HT-29 (cell line): Measurements from ENCODE around the gene MOK. TPM values are rescaled to one million over a fixed set of nuclear protein-coding genes. Genes with fewer than 3 reads are reported as not detected.
"Not testable (repeated sequence)": the region's sequence is repeated elsewhere in the genome, so short reads cannot be mapped to it uniquely, and the experiment has no call there.

Experiments
- DNase-seq: peaks from one replicate; pipeline ENCODE4 v3.0.0-alpha.2; 2015; ENCODE audit warnings: low spot score
- total RNA-seq: library from RNA; depleted of rRNA; stranded (reverse); fragments of >200 nt; shearing (Covaris generic); gene quantifications from 2 replicates; pipeline ENCODE4 v1.2.3, GENCODE V29; 2014

Gene MOK
- total RNA-seq, 1 experiment from 2014 or later: 7.2 TPM

- no peak for DNase-seq
Observed at GRCh38 chr14:102321456-102322422, 16.8 kb upstream of the MOK start.

GRCh38 chr14:102320671-102321455 lies 15.9 kb upstream of the MOK start:
- DNase-seq: no peak

- peak; percentile 17 for DNase-seq
Observed at GRCh38 chr14:102320033-102320660, 15.2 kb upstream of the MOK start.

- peak; percentile 73 for DNase-seq
Observed at GRCh38 chr14:102319351-102320032, 14.5 kb upstream of the MOK start, which contains the start of gene ZNF839. TSS of gene ZNF839 (plus strand) at chr14:102319746. CDS start at chr14:102319766, 20 bp downstream.

GRCh38 chr14:102318781-102319276 lies 13.9 kb upstream of the MOK start:
- no peak for DNase-seq

- DNase-seq: peak; percentile 60
Observed at GRCh38 chr14:102317564-102318248, 12.7 kb upstream of the MOK start.

- DNase-seq: peak; percentile 85
Observed at GRCh38 chr14:102316743-102317563, 12.0 kb upstream of the MOK start.

- peak; percentile 53 for DNase-seq
Observed at GRCh38 chr14:102316338-102316742, 11.4 kb upstream of the MOK start.

GRCh38 chr14:102315121-102315520 lies 10.2 kb upstream of the MOK start:
- no peak for DNase-seq

GRCh38 chr14:102314242-102315011 lies 9.5 kb upstream of the MOK start:
- DNase-seq: peak; percentile 73

GRCh38 chr14:102303664-102304063 lies 1.3 kb downstream of the MOK start:
- no peak for DNase-seq

GRCh38 chr14:102298303-102299070 lies 6.5 kb downstream of the MOK start:
- DNase-seq: not testable (repeated sequence)

GRCh38 chr14:102297436-102298170 lies 7.4 kb downstream of the MOK start:
- DNase-seq: no peak

GRCh38 chr14:102295270-102295669 lies 9.7 kb downstream of the MOK start:
- DNase-seq: no peak

GRCh38 chr14:102293781-102294180 lies 11.2 kb downstream of the MOK start:
- peak; percentile 27 for DNase-seq

GRCh38 chr14:102292441-102292840 lies 12.5 kb downstream of the MOK start:
- no peak for DNase-seq

GRCh38 chr14:102288139-102288538 lies 16.8 kb downstream of the MOK start:
- DNase-seq: no peak
